ENCODE data around the gene NEDD4. TPM values are rescaled to one million over a fixed set of nuclear protein-coding genes. Genes with fewer than 3 reads are reported as not detected.
A peak's percentile ranks its signal among the peaks of the same experiment; 100 is the strongest.
"Not testable (repeated sequence)": the region's sequence is repeated elsewhere in the genome, so short reads cannot be mapped to it uniquely, and the experiment has no call there.

Gene NEDD4
- total RNA-seq, 4 donors from 2014 or later: 36.3 to 87.1 (median 72.3) TPM

DNA sequence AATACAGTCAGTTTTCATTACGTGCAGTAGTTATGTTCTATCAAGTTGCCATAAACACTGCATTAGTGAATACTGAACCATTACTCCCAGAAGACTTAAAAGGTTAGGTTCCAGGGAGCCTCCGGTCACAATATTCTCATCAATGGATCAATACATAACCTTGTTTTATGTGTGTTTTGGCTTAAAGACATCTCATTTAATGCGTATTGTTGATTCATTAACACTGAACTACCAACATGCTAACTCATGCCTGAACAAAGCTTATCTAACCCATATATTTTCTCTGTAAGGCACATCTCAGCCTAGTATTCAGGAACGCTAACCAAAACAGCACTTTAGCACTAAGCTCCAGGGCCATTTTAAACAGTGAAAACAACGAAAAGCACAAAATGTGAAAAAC, 24.1 kb upstream of the NEDD4 start:
- no peak overlapping the region for H3K27ac ChIP-seq
- no peaks in the 10 kb centered on the region for H3K4me1 ChIP-seq
- DNase-seq: no peak
- TF ChIP-seq, protein P1, sequence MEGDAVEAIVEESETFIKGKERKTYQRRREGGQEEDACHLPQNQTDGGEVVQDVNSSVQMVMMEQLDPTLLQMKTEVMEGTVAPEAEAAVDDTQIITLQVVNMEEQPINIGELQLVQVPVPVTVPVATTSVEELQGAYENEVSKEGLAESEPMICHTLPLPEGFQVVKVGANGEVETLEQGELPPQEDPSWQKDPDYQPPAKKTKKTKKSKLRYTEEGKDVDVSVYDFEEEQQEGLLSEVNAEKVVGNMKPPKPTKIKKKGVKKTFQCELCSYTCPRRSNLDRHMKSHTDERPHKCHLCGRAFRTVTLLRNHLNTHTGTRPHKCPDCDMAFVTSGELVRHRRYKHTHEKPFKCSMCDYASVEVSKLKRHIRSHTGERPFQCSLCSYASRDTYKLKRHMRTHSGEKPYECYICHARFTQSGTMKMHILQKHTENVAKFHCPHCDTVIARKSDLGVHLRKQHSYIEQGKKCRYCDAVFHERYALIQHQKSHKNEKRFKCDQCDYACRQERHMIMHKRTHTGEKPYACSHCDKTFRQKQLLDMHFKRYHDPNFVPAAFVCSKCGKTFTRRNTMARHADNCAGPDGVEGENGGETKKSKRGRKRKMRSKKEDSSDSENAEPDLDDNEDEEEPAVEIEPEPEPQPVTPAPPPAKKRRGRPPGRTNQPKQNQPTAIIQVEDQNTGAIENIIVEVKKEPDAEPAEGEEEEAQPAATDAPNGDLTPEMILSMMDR (IDR thresholded peaks at IDR 0.05): no peak
- TF ChIP-seq POLR2A (IDR thresholded peaks at IDR 0.05): no peak
- H3K36me3 ChIP-seq: no peaks in the 10 kb centered on the region
- no peak overlapping the region for H3K4me3 ChIP-seq
- H3K27me3 ChIP-seq: no peaks in the 10 kb centered on the region
- peaks cover 0 to 9% (median 0%) of the 10 kb centered on the region in 4 donors for H3K9me3 ChIP-seq

DNA sequence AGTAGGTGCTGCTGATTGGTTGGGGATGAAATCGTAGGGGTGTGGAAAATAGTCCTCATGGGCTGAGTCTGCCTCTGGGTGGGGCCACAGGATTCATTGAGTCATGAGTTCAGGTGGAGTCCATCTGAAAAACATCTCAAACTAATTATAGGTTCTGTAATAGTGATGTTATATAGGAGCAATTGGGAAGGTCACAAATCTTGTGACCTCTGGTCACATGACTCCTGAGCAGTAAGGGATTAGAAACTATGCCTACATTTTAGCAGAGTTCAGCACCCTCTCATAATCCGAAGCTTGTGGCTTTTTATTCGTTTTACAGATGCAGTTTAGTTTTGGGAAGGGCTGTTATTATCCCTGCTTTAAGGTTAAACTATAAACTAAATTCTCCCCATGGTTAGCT, 22.9 kb upstream of the NEDD4 start:
- H3K27ac ChIP-seq: no peak overlapping the region

DNA sequence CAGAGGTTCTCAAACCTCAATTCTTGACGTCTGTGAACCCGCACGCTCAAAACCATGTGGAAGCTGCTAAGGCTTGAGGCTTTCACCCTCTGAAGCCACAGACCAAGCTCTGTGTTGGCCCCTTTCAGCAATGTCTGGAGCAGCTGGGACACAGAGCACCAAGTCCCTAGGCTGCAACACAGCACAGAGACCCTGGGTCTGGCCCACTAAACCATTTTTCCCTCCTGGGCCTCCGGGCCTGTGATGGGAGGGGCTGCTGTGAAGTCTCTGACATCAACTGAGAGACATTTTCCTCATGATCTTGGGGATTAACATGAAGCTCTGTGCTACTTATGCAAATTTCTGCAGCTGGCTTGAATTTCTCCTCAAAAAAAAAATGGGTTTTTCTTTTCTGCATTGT, 21.3 kb upstream of the NEDD4 start:
- Histone ChIP-seq H3K36me3 (no peaks in the 10 kb centered on the region), H3K27ac (no peak overlapping the region), H3K4me1 (no peaks in the 10 kb centered on the region), H3K4me3 (no peak overlapping the region), H3K9me3 (peaks cover 0 to 9% (median 0%) of the 10 kb centered on the region in 4 donors), H3K27me3 (no peaks in the 10 kb centered on the region)
- no peak for DNase-seq
- TF ChIP-seq, protein P1 (IDR thresholded peaks at IDR 0.05): no peak
- TF ChIP-seq POLR2A (IDR thresholded peaks at IDR 0.05): no peak

More for the DNA sequence above, 22.9 kb upstream of the NEDD4 start:
- Histone ChIP-seq H3K27me3 (no peaks in the 10 kb centered on the region), H3K4me1 (no peaks in the 10 kb centered on the region), H3K4me3 (no peak overlapping the region), H3K36me3 (no peaks in the 10 kb centered on the region), H3K9me3 (peaks cover 0 to 9% (median 0%) of the 10 kb centered on the region in 4 donors)
- no peak for TF ChIP-seq POLR2A (IDR thresholded peaks at IDR 0.05)
- TF ChIP-seq, protein P1 (IDR thresholded peaks at IDR 0.05): no peak
- no peak for DNase-seq

DNA sequence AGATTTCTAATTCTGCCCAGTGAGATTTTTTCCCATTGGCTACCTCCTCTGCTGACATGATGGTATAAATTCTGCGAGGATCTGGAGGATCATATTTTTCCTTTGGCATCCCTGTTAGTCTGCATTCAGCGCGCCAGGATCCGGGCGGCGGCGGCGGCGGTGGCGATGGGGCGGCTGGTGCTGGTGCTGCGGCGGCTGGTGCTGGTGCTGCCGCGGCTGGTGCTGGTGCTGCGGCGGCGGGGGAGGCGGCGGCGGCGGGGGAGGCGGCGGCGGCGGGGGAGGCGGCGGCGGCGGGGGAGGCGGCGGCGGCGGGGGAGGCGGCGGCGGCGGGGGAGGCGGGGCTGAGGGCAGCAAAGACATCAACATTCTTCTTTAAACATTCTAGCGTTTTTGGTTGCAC, 13.6 kb upstream of the NEDD4 start:
- H3K4me1 ChIP-seq, H3K27ac ChIP-seq, H3K36me3 ChIP-seq, H3K9me3 ChIP-seq, H3K27me3 ChIP-seq, DNase-seq: not testable (repeated sequence)
- peak overlapping the region in 2 of 4 donors; percentile 25 to 32 for H3K4me3 ChIP-seq

DNA sequence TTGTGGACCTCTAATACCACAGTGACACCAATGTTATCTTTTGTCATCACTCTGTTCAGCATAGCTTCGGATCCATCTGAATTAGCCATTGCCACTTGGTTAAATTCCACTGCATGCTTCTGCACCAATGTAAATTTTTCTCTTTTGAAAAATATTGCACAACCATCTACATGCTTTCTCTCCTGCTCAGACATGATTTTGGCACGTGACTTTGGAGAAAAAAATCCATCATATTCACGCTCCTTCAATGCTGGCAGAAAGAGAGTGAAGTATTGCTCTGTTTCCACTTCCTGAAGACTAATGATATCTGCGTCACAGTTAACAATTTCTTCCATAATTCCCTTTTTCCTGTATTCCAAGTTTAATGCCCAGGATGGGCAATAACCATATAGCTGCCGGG, 13.0 kb upstream of the NEDD4 start:
- not testable (repeated sequence) for H3K9me3 ChIP-seq, H3K36me3 ChIP-seq, DNase-seq, H3K27ac ChIP-seq, H3K4me1 ChIP-seq, H3K27me3 ChIP-seq
- peak overlapping the region in 2 of 4 donors; percentile 25 to 32 for H3K4me3 ChIP-seq

DNA sequence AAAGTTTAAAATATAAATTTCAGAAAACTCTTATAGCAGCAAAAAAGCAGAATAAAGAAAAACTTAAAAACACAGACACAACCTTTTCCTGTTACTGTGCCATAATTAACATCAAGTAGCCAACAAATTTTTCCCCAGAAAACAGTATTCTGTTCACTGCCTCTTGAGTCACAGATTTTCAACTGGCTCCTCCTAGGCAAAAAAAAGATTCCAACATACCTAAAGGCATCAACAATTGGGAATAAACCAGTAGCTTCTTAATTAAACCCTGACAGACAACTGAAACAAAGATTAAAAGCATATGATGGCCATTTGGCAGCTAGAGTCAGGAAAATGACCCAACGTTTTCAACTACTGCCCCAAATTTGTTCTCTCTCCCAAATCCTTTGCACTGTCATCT, 10.9 kb upstream of the NEDD4 start:
- not testable (repeated sequence) for H3K9me3 ChIP-seq, H3K36me3 ChIP-seq, H3K4me3 ChIP-seq, DNase-seq, H3K4me1 ChIP-seq, H3K27me3 ChIP-seq, H3K27ac ChIP-seq

DNA sequence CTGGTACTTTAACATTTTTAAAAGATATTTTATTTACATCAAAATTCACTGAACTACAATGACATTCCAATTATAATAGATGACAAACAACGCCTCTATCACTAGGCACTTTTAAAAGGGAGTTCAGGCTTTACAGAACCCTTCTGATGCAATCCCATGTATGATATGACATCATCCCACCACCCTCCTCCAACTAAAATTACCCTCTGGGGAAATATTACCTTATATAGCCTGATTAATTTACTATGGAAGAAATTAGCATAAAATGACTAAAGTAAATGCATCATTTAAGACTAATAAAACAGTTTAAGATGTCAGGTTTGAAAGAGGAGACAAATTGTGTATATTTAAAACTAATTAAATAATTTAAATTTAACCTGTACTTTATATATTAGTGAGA, 10.4 kb upstream of the NEDD4 start:
- H3K4me3 ChIP-seq, H3K4me1 ChIP-seq, H3K27ac ChIP-seq, H3K36me3 ChIP-seq, H3K9me3 ChIP-seq, H3K27me3 ChIP-seq, DNase-seq: not testable (repeated sequence)

DNA sequence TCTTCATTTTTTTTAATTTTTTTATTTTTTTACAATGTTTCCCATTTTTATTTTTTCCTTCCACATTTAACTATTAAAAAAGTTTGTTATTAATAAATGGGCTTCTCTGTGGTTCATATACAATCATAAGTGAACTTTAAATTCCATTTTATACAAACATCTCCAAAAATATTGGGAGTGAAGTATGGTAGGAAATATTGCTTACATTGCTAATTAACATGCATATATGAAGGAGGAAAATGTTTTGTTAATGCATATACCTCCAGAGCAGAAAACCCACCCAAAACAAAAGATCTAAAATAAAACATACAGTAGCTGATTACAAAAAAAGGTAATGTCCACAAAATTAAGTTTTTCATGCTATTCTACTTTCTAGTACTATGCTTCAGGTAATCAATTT, 9.9 kb upstream of the NEDD4 start:
- H3K4me1 ChIP-seq, DNase-seq, H3K27me3 ChIP-seq, H3K4me3 ChIP-seq, H3K9me3 ChIP-seq, H3K27ac ChIP-seq, H3K36me3 ChIP-seq: not testable (repeated sequence)

All from Peyer's patch (tissue), 4 donors.